22Rv1 (cell line): Measurements from ENCODE around the gene BASP1.

Experiments used
- CTCF ChIP-seq: fragments of 450-650 bp; IDR thresholded peaks from 2 replicates; pipeline ENCODE4 v1.5.1; 2017; ENCODE audit warnings: mild to moderate bottlenecking
- ZFX ChIP-seq: fragments of 450-650 bp; IDR thresholded peaks from 2 replicates; pipeline ENCODE4 v1.6.1; 2017; ENCODE audit warnings: antibody characterized with exemption, borderline replicate concordance

GRCh38 chr5:17178373-17178675 lies 39.1 kb upstream of the BASP1 start:
- no peak for TF ChIP-seq CTCF
- no peak for TF ChIP-seq ZFX
